Mesenchymal stem cell (in vitro differentiated cells and primary cell): Measurements from ENCODE around the gene SPOCD1.

Experiments used
- DNase-seq: peaks from one replicate; pipeline ENCODE4 v3.0.0-alpha.2; 2013
- H2AFZ ChIP-seq: one replicate; pipeline ENCODE4 v1.6.1; 2013; ENCODE audit warnings: low read depth, mild to moderate bottlenecking, control low read depth, inconsistent platforms, low read length, moderate library complexity
- H2AK5ac ChIP-seq: 2 replicates; pipeline ENCODE4 v1.6.1; 2013; ENCODE audit warnings: low read length, moderate library complexity, mild to moderate bottlenecking, inconsistent platforms; ENCODE audit not compliant: severe bottlenecking
- H2BK120ac ChIP-seq: one replicate; pipeline ENCODE4 v1.6.1; 2013; ENCODE audit warnings: low read depth, mild to moderate bottlenecking, inconsistent platforms, low read length, moderate library complexity
- H2BK12ac ChIP-seq, 2 experiments: one replicate each; pipeline ENCODE4 v1.6.1; 2013; ENCODE audit warnings: inconsistent platforms in 2 of 2, low read length in 2 of 2, mild to moderate bottlenecking in 2 of 2, moderate library complexity in 2 of 2, control low read depth in 1 of 2
- H2BK15ac ChIP-seq: one replicate; pipeline ENCODE4 v1.6.1; 2013; ENCODE audit warnings: mild to moderate bottlenecking, low read depth, inconsistent platforms; ENCODE audit not compliant: poor library complexity, severe bottlenecking
- H2BK5ac ChIP-seq: 2 replicates; pipeline ENCODE4 v1.6.1; 2013; ENCODE audit warnings: low read depth, mild to moderate bottlenecking, low read length, control low read depth, inconsistent platforms; ENCODE audit not compliant: poor library complexity, severe bottlenecking
- H3K14ac ChIP-seq, 2 experiments: one replicate each; pipeline ENCODE4 v1.6.1; 2013; ENCODE audit warnings: inconsistent platforms in 2 of 2, low read length in 2 of 2, control low read depth in 1 of 2, mild to moderate bottlenecking in 1 of 2, moderate library complexity in 1 of 2
- H3K18ac ChIP-seq, 2 experiments: one replicate each; pipeline ENCODE4 v1.6.1; 2013; ENCODE audit warnings: inconsistent platforms in 2 of 2, low read length in 2 of 2, control low read depth in 1 of 2, low read depth in 1 of 2, mild to moderate bottlenecking in 1 of 2
- H3K23ac ChIP-seq, 2 experiments: one replicate each; pipeline ENCODE4 v1.6.1; 2013; ENCODE audit warnings: inconsistent platforms in 2 of 2, low read length in 2 of 2, mild to moderate bottlenecking in 2 of 2, moderate library complexity in 2 of 2, control low read depth in 1 of 2
- H3K27ac ChIP-seq: 2 replicates; pipeline ENCODE4 v1.5.1; 2013; ENCODE audit warnings: mild to moderate bottlenecking, moderate library complexity, low read length, control low read depth, inconsistent platforms; ENCODE audit not compliant: poor library complexity, severe bottlenecking
- H3K27me3 ChIP-seq, 2 experiments: 2 replicates each; pipeline versions ENCODE4 v1.6.1 to v1.7.0; 2013; ENCODE audit warnings: low read length in 2 of 2, mild to moderate bottlenecking in 2 of 2, moderate library complexity in 2 of 2, control low read depth in 1 of 2, inconsistent platforms in 1 of 2; ENCODE audit not compliant: control insufficient read depth in 1 of 2, insufficient read depth in 1 of 2
- H3K36me3 ChIP-seq, 2 experiments: 2 replicates each; pipeline versions ENCODE4 v1.6.1 to v1.7.0; 2013; ENCODE audit warnings: low read length in 2 of 2, control low read depth in 1 of 2, inconsistent platforms in 1 of 2, low read depth in 1 of 2, mild to moderate bottlenecking in 1 of 2; ENCODE audit not compliant: insufficient read depth in 2 of 2, control insufficient read depth in 1 of 2
- H3K4ac ChIP-seq, 2 experiments: one replicate each; pipeline ENCODE4 v1.6.1; 2013; ENCODE audit warnings: inconsistent platforms in 2 of 2, low read length in 2 of 2, mild to moderate bottlenecking in 2 of 2, moderate library complexity in 2 of 2, control low read depth in 1 of 2, low read depth in 1 of 2
- H3K4me1 ChIP-seq: 2 replicates; pipeline ENCODE4 v1.6.1; 2013; ENCODE audit warnings: low read depth, low read length, control low read depth; ENCODE audit not compliant: control insufficient read depth, insufficient read depth
- H3K4me2 ChIP-seq: 2 replicates; pipeline ENCODE4 v1.6.1; 2013; ENCODE audit warnings: low read length, mild to moderate bottlenecking, inconsistent platforms; ENCODE audit not compliant: poor library complexity, severe bottlenecking
- H3K4me3 ChIP-seq, 2 experiments: 2 replicates each; pipeline versions ENCODE4 v1.5.1 to v1.7.0; 2013; ENCODE audit warnings: low read length in 2 of 2, mild to moderate bottlenecking in 2 of 2, control low read depth in 1 of 2, low read depth in 1 of 2; ENCODE audit not compliant: insufficient read depth in 1 of 2
- H3K79me1 ChIP-seq: replicated peaks from 2 replicates; pipeline ENCODE4 v1.6.1; 2013; ENCODE audit warnings: mild to moderate bottlenecking, control low read depth, low read length, inconsistent platforms; ENCODE audit not compliant: poor library complexity, severe bottlenecking
- H3K9ac ChIP-seq: 2 replicates; pipeline ENCODE4 v1.7.0; 2013; ENCODE audit warnings: mild to moderate bottlenecking, low read length, moderate library complexity
- H3K9me3 ChIP-seq: 2 replicates; pipeline ENCODE4 v1.7.0; 2013; ENCODE audit warnings: mild to moderate bottlenecking, low read length; ENCODE audit not compliant: control insufficient read depth
- H4K8ac ChIP-seq: one replicate; pipeline ENCODE4 v1.6.1; 2013; ENCODE audit warnings: inconsistent platforms, mild to moderate bottlenecking, low read length, moderate library complexity
- H4K91ac ChIP-seq: one replicate; pipeline ENCODE4 v1.6.1; 2013; ENCODE audit warnings: mild to moderate bottlenecking, low read length, inconsistent platforms
- WGBS: methylation state at CpG from one replicate; pipeline ENCODE4 v1.1.7; 2013; ENCODE audit warnings: mixed read lengths; 5-methylcytosine and 5-hydroxymethylcytosine counted together

Gene SPOCD1

GRCh38 chr1:31801458-31801857 is 14.4 kb downstream of the SPOCD1 start:
- no peak overlapping the region for H3K4me3 ChIP-seq
- H3K4ac ChIP-seq, result no peak overlapping the region
- peaks cover 1% of the 10 kb centered on the region for H3K79me1 ChIP-seq
- H3K4me2 ChIP-seq, result no peak overlapping the region
- 100% methylated on average over 1 of the region's 1 CpG for WGBS
- no peak overlapping the region for H2BK120ac ChIP-seq
- H4K8ac ChIP-seq, result no peak overlapping the region
- H3K18ac ChIP-seq, result no peak overlapping the region
- no peak overlapping the region for H2AFZ ChIP-seq
- no peak overlapping the region for H3K14ac ChIP-seq
- H3K9me3 ChIP-seq, result no peaks in the 10 kb centered on the region
- H2AK5ac ChIP-seq, result no peak overlapping the region
- no peak overlapping the region for H3K9ac ChIP-seq
- H3K23ac ChIP-seq, result no peak overlapping the region
- no peak overlapping the region for H3K27ac ChIP-seq
- H4K91ac ChIP-seq, result no peak overlapping the region
- H3K27me3 ChIP-seq, result no peaks in the 10 kb centered on the region
- no peak overlapping the region for H2BK12ac ChIP-seq
- peaks cover 0 to 3% of the 10 kb centered on the region in 2 experiments for H3K36me3 ChIP-seq
- no peak overlapping the region for H2BK5ac ChIP-seq
- H3K4me1 ChIP-seq, result peaks cover 32% of the 10 kb centered on the region
- H2BK15ac ChIP-seq, result no peak overlapping the region
- no peak for DNase-seq

GRCh38 chr1:31800674-31800967 is 15.2 kb downstream of the SPOCD1 start:
- H3K18ac ChIP-seq, result no peak overlapping the region
- peaks cover 41% of the 10 kb centered on the region for H3K4me1 ChIP-seq
- no peak overlapping the region for H2BK5ac ChIP-seq
- no peak overlapping the region for H2AK5ac ChIP-seq
- no peak overlapping the region for H3K27ac ChIP-seq
- no peak overlapping the region for H3K4me3 ChIP-seq
- WGBS, result 89% methylated on average over 4 of the region's 4 CpGs
- peaks cover 0 to 3% of the 10 kb centered on the region in 2 experiments for H3K36me3 ChIP-seq
- peak overlapping the region; percentile 18 for H4K91ac ChIP-seq
- no peak overlapping the region for H3K14ac ChIP-seq
- H2BK12ac ChIP-seq, result peak overlapping the region in 1 of 2 experiments; percentile 15
- DNase-seq, result no peak
- H4K8ac ChIP-seq, result no peak overlapping the region
- no peaks in the 10 kb centered on the region for H3K9me3 ChIP-seq
- H2AFZ ChIP-seq, result no peak overlapping the region
- no peaks in the 10 kb centered on the region for H3K27me3 ChIP-seq
- H3K4ac ChIP-seq, result no peak overlapping the region
- H3K4me2 ChIP-seq, result no peak overlapping the region
- H3K79me1 ChIP-seq, result peaks cover 3% of the 10 kb centered on the region
- no peak overlapping the region for H2BK15ac ChIP-seq
- H2BK120ac ChIP-seq, result no peak overlapping the region
- no peak overlapping the region for H3K9ac ChIP-seq
- no peak overlapping the region for H3K23ac ChIP-seq

GRCh38 chr1:31799895-31800673 is 15.7 kb downstream of the SPOCD1 start:
- H3K27ac ChIP-seq, result no peak overlapping the region
- H2BK12ac ChIP-seq, result peak overlapping the region; percentile 46 to 51
- H2BK120ac ChIP-seq, result no peak overlapping the region
- H3K18ac ChIP-seq, result peak overlapping the region; percentile 6 to 86
- no peak overlapping the region for H3K9ac ChIP-seq
- peak overlapping the region; percentile 30 for H2BK15ac ChIP-seq
- H2BK5ac ChIP-seq, result no peak overlapping the region
- no peak overlapping the region for H2AK5ac ChIP-seq
- H2AFZ ChIP-seq, result no peak overlapping the region
- peaks cover 41% of the 10 kb centered on the region for H3K4me1 ChIP-seq
- peak overlapping the region; percentile 20 for H4K91ac ChIP-seq
- peaks cover 0 to 3% of the 10 kb centered on the region in 2 experiments for H3K36me3 ChIP-seq
- no peak overlapping the region for H3K4me2 ChIP-seq
- H4K8ac ChIP-seq, result peak overlapping the region; percentile 45
- H3K27me3 ChIP-seq, result no peaks in the 10 kb centered on the region
- peak overlapping the region in 1 of 2 experiments; percentile 6 for H3K4ac ChIP-seq
- no peak overlapping the region for H3K23ac ChIP-seq
- H3K4me3 ChIP-seq, result no peak overlapping the region
- H3K79me1 ChIP-seq, result peaks cover 8% of the 10 kb centered on the region
- 86% methylated on average over 16 of the region's 16 CpGs for WGBS
- H3K9me3 ChIP-seq, result no peaks in the 10 kb centered on the region
- no peak for DNase-seq
- no peak overlapping the region for H3K14ac ChIP-seq

- Histone ChIP-seq H3K4ac (peak overlapping the region in 1 of 2 experiments; percentile 12), H3K79me1 (peaks cover 8% of the 10 kb centered on the region), H2BK12ac (peak overlapping the region; percentile 6 to 46), H3K27me3 (no peaks in the 10 kb centered on the region), H3K4me2 (no peak overlapping the region), H4K8ac (peak overlapping the region; percentile 45), H3K27ac (no peak overlapping the region), H2BK5ac (no peak overlapping the region), H3K9me3 (no peaks in the 10 kb centered on the region), H3K36me3 (peaks cover 0 to 3% of the 10 kb centered on the region in 2 experiments), H3K4me3 (peak overlapping the region in 1 of 2 experiments; percentile 87), H3K18ac (peak overlapping the region; percentile 64 to 86), H4K91ac (peak overlapping the region; percentile 54), H3K9ac (peak overlapping the region; percentile 88), H2BK15ac (peak overlapping the region; percentile 61), H3K23ac (no peak overlapping the region), H2BK120ac (peak overlapping the region; percentile 76), H3K4me1 (peaks cover 41% of the 10 kb centered on the region), H2AFZ (no peak overlapping the region), H2AK5ac (no peak overlapping the region), H3K14ac (peak overlapping the region in 1 of 2 experiments; percentile 24)
- 85% methylated on average over 8 of the region's 9 CpGs for WGBS
- no peak for DNase-seq
Observed at GRCh38 chr1:31799196-31799894, 16.5 kb downstream of the SPOCD1 start.
